HG03575 (cell line): ENCODE data around the gene TWIST1.

Source experiments
- ATAC-seq: cut with Tn5 transposase; IDR thresholded peaks from one replicate; pipeline ENCODE4 v1.9.1; 2021; ENCODE audit not compliant: unreplicated experiment, insufficient number of reproducible peaks, low FRiP score; ENCODE audit errors: extremely low read depth

The TWIST1 gene

DNA sequence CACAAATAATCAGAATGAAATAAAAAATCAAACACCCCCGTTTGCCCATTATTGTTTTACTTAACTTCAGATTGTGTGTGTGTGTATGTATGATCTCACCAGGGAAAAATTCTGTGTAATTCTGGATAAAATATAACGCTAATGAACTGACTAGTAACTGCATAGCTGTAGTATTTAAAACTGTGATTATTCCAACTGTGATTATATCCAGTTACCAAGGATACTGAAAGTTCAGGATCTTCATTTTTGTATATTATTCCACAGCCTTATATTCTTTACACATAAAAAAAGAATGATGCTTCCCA, 2.9 kb downstream of the TWIST1 start:
- ATAC-seq, result no peak

DNA sequence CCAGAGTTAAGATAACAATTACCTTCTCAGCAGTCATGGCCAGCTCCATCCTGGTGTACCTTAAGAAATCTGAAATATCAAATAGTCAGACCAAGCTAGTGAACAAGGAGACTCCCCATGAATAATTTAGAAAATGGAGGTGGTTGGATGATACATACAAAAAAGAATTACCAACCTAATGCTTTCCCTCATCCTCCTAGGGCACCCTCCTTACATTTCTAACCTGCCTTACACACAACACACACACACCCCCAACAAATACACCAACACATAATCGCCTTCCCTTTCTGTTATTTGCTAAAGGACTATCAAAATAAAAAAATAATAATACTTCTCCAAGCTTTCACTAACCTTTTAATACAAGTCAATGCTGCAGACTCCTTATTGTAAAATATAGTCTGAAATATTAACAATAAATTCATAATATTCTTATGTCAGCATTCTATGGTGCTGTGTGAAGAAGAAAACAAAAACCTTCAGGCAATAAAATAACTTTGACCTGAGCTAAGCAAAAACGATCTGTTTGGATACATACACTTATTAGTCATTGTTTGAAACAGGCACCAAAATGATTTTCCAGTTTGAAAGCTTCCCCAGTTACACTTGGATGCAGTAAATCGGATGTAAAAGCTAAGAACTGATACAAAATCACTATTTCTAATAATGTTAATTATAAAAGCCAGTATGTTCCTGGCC, 3.4 kb downstream of the TWIST1 start:
- no peak for ATAC-seq

DNA sequence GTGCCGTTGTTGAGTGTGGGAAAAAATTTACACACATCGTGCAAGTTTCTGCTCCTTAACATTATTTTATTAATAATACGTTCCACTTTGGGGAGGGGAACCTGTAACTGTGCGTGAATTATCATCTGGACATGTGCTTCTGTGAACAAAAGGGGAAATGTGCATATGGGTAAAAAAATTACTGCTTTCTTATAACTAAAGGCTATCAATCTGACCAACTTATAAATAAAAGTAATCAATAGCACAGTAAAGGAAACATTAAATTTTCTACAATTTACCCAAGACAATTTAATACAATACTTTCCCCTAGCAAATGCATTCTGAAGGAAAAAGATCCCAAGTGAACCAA, 4.5 kb downstream of the TWIST1 start:
- no peak for ATAC-seq

DNA sequence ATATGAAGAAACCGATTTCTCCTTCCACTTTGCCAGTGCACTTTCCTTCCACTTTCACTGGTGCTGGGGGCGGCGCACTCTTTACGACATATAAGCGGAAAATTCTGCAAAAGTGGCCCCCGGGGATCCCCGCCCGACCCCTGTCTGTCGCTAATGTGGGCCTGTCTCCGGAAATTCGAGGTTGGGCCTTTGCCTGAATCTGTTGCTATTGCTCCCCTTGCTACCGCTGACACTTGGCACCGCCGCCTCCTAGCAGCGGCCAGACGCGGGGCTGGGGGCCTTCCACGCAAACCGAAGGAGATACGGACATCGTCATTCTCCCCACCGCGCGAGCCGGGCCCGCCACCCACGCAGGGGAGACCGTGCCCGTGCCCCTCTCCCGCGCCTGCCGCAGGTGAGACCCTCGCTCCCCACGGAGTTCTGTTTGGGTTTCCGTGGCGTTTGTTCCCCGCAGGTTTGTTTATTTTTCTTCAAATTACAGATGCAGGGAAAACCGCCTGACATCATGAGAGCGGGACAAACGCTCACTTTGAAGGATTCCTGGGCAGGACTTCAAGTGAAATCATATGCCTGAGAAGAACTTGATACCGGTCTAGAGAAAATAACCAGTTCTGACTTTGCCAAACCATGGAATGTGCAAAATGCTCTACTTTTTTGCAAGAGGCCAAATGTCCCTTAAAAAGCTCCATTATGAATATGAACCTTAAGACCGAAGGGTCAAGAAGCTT, 5.0 kb downstream of the TWIST1 start:
- ATAC-seq, result no peak

DNA sequence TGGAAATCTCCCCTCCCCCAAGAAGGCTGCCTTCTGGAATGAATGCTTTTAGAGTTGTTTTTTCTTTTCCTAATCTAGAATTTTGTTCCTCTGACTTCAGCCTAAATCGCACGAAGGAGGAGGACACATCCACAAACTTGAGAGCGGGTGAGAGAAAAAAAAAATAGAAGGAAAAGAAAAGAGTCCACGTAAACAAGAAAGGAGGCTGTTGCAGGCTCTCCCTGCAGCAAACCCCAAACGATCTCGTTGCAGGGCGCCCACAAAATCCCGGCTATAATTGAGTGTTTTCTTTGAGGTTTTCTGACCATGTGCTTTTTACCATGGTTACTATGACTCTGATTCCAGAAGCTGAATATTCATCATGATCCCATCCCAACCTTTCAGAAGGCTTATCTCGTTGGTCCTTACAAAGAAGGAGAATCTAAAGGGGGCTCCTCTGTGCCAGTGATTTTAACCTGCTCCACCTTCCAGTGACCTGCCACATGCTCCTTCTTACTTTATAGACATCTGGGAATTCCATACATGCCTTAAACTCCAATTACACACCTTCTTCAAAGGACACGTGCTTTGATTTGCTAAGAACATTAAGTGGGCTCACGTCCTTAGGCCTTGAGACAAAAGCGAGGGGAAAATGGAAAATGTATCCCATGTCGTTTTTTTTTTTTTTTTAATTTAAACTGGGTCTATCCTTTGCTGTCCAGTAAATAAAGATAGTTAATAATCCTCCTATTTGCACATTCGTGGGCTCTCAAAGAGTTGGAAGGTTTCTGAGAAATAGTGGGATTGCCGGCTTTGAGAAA, 5.8 kb downstream of the TWIST1 start:
- ATAC-seq, result no peak

DNA sequence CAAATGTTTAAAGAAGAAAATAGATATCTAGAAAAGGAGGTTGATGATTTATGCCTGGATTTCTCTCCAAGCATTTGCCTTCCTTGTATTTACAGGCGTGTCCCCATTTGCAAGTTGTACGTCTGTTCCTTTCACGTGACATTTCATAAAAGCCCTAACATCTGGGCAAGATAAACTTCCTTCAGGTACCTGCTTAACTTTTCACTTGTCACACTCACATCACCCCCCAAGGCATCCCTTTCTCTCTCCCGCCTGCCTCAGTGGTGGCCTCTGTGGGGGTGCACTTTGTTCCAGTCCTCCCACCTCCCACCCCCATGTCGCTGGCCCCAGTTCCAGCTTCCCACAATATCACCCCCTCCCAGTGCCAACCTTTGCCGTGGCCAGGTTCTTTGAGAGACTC, 6.7 kb downstream of the TWIST1 start:
- ATAC-seq, result no peak

DNA sequence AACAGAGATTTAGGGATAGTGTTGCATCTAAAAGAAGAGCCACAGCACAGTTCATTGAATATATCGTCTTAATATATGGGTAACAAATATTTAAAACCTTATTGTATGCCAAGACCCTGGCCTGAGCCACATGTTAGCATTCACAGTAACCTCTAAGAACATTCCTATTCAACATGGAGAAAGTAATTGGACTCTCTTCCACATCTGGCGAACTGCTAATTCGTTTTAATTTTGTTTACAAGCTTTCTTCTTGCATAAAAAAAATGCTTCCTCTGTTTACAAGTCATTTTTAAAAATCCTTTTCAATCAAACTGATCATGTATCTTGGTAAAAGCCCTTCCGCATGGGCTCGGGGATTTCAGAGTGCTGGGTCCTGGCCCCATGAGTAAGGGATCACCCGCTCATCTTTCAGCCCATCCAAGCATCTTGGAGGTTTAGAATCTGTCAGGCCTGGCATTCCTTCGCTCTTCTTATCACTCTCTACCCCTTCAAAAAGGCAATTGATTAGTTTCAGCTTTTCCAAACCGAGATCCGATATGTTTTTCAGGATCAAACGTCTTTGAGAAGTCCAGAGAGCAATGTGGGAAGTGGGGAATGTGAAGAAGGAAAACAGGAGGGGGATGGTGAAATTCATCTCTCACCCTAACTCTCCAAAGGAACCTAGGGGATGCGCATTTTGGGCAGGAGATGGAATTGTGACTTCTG, 7.3 kb downstream of the TWIST1 start:
- no peak for ATAC-seq

DNA sequence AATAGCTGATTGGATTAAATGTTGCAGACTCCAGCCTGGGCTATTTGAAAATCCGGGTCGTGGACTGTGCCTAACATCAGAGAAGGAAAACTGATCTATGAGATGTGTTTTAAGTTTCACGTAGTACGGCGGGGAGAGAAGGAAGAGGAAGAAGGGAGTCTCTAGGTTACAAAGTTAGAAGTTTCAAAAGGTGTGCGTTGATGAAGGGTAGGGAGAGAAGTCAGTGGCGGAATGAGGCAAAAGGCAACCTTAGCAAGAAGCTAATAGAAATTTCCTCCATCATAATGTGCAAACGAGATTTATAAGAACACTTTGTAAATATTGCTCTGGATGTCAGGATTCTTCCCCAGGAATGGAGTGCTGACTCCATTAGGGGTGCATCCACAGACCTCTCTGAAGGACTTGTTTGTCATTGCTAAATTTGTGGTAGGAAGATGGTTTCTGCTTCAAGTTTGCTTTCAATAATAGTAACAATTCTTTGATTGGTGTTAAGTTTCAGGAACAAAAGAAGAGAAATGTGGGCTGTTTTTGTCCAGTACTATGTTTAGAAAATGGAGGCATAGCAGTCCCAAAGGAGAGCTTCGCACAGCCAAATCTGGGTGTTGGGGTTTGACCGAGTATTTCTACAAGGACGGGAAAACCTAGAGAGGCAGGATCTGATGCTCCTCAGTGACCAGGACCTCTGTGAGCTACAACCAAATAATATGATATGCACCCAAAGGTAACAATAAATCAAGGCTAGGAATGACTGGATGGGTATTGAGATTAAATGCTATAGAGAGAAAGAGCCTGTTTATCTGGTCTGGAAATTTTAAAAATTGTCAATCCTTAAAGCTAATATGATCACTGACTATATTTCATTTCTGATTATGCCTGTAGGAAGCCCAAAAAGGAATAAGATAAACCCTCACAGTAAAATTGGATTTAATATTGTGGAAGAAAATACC, 8.2 kb downstream of the TWIST1 start:
- no peak for ATAC-seq

DNA sequence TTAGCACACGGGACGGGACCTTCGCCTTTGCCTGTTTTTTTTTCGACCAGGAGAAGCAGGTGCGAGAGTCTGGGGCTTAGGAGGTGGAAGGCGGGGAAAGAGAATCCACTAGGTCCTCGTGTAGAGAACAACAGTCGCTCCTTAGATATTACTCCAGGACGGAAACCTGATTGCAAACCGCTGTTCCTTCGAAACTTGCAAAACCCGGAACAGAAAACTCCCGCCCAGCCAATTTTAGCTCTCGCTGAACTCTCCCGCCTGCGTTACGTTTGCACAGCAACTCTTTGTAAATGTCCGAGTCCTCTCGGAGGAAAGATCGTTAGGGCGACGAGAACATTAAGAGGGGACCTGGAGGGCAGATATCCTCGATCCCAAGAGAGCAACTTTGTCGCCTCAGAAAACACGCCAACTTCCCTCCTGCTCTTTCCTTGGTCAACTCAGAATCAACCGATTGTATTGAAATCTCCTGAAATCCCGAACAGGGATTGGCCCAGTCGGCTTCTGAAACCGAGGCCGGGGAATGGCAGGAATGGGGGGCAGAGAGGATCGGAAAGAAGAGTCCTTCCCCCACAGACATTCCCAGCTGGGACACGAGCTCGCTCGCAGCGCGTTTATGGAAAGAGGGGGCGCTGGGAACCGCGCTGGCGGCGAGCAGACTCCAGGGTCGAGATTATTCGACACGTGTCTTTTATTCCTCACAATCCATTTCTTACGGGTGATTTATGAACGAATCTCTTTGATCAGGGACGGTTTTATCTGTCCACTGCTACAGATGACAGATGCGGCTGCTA, 9.9 kb downstream of the TWIST1 start:
- ATAC-seq, result no peak

DNA sequence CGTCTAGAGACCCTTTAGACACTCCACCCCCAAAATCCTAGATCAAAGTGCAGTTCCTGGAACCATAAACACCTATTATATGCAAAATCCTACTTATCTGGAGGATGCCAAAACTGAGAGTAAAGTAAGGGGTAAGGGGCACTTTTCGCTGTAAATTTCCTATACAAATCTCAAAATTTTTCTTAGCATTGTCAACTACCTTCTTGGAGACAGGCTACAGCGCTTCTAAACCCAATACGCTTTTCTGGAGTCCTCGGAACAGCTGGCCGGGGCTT, 10.4 kb downstream of the TWIST1 start:
- ATAC-seq, result no peak

DNA sequence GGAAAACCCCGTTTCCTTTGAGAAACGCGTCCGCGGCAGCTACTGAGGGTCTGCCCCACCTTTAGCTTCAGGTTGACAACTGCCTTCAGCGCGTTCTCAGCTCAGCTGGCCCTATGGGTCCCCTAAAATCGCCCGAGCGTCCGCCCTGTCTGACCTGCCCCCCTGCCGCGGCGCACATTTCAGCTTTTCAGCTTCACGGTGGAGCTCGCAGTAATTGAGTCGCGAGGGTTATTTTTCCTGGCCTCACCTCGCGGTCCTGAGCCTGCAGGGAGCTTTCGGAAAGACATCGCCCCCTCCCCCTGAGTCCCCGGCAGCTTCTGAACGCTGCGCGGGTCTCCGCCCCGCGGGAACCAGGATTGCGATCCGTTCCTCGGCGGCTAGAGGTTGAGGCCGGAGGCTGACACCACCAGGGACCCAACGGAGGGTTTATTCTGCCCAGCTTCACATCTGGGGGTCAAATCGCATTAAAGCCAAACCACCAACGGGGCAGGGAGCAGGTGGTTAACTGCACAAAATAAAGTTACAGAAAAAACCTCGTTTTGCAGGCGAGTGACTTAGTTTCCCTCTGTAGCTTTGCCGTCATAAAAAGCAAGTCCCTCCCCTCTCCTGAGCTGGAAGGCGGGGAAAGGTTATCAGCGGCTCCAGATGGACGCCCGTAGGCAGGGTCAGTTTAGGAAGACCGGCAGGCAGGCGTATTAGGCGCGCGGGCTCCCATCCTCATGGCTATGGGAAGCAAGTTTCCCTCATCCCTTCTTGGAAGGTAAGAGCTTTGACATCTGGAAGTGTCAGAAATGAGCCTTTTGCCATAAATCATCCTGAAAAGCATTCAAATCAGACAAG, 11.0 kb downstream of the TWIST1 start:
- ATAC-seq, result no peak

DNA sequence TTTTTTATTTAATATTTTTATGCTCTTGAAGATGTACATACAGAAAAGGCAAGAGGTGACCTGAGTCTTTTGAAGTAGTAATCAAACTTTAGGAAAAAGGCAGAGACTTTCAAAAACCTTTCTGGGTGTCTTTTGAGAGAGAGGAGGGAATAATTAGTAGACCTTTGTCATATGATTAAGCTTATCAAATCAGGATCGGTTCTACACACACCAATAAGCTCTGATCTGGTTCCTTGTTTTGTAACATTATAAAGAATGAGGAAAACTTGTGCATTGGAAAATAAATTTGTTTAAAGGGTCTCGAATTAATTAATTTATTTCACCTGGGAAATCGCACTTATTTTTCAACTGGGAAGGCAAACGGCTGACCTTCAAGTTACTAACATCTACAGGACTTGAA, 11.9 kb downstream of the TWIST1 start:
- ATAC-seq, result no peak

DNA sequence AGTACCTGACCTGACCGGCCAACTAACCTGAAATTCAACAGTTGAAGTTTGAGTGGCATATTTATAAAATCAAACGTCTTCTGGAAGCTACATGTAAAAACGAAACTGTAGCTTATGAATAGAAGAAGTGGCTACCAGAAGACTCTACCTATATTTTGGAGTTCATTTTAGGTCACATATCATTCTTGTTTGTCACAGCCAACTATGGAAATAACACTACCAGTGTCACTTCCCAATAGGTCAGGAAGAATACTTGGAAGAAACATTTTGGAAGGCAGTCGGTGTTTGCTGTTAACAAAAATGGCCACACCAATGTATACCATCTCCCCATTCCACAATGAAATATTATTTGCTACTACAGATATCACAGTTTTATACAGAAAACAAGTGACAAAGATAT, 12.6 kb downstream of the TWIST1 start:
- no peak for ATAC-seq

DNA sequence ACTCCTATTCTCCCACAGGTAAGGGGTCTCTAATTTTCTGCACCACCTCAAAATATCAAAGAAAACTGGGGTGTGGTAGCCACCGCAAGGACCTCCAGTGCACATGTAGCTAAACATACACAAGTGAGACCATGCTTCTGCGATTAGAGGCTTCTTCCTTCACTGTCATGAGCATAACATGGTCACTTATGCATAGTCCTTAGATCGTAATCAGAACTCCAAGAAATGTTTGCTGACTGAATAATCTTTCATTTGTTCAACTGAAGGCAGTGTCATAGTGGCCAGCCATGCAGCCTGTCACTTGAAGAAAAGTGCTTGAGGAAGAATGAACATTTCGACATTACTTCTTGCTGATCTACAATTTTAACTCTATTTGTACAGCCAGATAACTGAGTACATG, 14.6 kb downstream of the TWIST1 start:
- no peak for ATAC-seq

DNA sequence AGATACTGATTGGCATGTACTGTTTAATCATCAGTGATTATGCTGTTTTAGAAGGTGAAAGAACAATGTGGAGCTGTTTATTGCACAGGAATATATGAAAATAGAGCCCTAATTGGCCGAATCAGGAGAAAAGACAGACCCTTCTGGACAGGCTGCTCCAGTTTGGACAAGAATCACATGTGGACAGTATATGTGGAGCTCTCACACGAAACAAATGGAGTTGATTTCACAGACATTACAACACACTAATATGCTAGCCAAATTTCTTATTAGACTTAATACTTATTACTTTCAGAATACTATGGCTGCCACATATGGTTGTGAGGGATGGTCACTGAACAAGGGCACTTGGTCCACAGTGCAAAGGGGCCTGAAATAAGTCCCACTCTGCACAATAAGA, 15.5 kb downstream of the TWIST1 start:
- ATAC-seq, result no peak

DNA sequence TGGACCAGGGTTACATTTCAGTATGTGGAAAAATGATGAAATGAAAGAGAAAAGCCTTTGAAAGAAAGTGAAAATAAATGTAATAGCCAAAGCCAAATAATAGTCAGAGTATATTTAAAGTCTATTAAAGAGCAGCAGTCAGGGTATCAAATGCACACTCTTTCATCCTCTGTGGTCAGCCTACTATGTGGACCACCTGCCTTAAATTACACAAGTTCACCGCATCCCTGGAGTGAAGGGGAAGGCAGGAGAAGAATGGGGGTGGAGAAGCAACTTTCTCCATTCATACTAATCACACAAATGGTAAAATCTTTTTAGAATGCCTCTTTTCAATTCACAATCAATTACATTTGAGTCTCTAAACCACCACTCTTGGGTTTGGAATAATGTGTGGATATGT, 16.0 kb downstream of the TWIST1 start:
- no peak for ATAC-seq

DNA sequence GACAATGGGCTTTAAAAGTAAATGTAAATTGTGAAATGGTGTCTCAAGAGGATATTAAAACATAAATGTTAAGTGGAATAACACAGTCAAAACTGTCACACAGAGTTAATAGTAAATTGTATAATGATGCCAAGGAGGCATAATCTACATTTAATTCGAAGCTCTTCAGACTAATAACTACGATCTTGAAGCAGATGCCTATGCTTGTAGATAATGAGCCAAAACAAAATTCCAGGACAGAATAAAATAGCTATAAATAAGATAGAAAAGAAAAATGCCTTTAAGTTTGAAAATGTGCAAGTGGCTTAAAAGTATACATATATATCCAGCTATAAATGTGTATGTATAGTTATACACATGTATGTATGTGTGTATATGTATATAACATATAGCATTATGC, 17.5 kb downstream of the TWIST1 start:
- ATAC-seq, result no peak
